Stimulated activated CD8-positive, alpha-beta memory T cell treated with anti-CD3 and anti-CD28 coated beads, Interleukin-2, amount 100 ng/mL, for 48 hours (primary cell): Measurements from ENCODE around the gene PPARGC1A.

Experiments
- DNase-seq, 2 donors: peaks; one replicate each; pipeline ENCODE4 v3.0.0-alpha.2; 2020; ENCODE audit warnings: low read depth in 2 of 2

The PPARGC1A gene, protein sequence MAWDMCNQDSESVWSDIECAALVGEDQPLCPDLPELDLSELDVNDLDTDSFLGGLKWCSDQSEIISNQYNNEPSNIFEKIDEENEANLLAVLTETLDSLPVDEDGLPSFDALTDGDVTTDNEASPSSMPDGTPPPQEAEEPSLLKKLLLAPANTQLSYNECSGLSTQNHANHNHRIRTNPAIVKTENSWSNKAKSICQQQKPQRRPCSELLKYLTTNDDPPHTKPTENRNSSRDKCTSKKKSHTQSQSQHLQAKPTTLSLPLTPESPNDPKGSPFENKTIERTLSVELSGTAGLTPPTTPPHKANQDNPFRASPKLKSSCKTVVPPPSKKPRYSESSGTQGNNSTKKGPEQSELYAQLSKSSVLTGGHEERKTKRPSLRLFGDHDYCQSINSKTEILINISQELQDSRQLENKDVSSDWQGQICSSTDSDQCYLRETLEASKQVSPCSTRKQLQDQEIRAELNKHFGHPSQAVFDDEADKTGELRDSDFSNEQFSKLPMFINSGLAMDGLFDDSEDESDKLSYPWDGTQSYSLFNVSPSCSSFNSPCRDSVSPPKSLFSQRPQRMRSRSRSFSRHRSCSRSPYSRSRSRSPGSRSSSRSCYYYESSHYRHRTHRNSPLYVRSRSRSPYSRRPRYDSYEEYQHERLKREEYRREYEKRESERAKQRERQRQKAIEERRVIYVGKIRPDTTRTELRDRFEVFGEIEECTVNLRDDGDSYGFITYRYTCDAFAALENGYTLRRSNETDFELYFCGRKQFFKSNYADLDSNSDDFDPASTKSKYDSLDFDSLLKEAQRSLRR

DNA sequence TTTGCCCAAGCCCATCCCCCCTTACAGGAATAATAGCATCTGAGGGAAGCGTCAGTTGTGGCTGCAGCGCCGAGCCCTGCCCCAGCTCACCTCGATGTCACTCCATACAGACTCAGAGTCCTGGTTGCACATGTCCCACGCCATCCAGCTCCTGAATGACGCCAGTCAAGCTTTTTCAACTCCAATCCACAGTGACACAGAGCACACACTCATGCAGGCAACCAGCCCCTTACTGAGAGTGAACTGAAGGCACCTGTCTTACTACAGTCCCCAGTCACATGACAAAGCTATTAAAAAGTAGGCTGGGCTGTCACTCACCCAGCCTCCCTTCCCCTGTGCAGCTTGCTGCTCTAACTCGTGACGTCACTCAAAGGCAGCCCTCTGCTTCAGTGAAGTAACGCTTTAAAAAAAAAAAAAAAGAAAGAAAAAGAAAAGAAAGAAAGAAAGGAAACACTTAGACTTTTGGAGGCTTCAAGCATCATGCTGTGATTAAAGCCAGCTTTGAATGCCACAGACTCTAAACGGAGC, at the start of gene PPARGC1A:
PPARGC1A (minus strand) TSS at position 234 of the 528 bp plus-strand sequence; CDS start at position 144, 90 bp downstream.
- no peak for DNase-seq

DNA sequence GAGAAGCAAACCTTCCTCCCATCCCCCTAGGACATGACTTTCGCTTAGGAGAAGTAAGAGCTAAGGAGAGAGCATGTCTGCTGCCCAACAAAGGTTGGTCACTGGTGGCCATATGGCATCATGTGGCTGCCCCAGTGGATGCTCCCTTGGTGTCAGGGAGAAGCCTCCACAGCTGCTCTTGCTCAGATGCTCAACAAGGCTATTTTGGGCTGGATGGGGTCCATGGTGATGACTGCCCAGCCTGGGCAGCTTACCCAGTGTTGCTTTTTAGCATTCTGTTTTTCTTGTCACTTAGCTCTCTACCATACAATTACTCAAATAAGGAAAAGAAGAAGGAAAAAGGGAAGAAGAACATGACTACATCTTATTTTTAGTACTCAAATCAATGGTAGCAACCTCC, 48.9 kb upstream of the PPARGC1A start:
- no peak for DNase-seq

DNA sequence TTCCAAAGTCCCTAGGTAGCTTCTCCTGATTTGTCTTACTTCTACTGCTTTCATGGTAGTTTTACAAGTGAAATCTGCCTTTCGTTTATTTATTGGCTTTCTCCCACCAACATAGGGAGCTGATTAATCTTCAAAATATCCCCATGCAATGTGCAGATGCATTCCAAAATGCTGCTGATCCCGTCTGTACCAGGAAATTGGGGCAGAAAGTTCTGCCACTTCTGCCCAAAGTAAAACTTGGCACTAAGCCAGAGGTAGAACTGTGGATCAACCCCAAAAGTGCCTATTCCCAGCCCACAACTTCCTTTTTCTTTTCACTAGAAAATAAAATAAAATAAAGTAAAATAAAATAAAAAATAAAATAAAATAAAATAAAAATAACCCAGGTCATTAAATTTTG, 47.3 kb upstream of the PPARGC1A start:
- DNase-seq = no peak

DNA sequence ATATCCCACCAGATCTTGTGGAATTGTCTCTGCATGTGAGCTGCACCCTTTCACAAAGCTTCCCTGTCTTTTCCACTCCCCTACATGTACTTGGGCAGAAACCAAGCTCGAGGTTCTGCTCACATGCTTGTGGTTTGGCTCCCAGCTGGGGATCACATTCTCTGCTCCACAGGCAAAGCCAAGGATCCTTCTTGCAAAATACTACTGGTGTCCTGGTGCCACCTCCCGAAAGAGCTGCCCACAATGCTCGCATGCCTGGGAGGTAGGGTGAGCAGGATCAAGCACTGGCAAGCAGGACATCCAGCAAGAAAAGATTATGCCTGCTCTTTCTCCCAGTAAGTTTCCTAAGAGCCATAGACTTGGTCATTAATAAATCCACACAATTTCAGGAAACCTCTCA, 45.1 kb upstream of the PPARGC1A start:
- no peak for DNase-seq

DNA sequence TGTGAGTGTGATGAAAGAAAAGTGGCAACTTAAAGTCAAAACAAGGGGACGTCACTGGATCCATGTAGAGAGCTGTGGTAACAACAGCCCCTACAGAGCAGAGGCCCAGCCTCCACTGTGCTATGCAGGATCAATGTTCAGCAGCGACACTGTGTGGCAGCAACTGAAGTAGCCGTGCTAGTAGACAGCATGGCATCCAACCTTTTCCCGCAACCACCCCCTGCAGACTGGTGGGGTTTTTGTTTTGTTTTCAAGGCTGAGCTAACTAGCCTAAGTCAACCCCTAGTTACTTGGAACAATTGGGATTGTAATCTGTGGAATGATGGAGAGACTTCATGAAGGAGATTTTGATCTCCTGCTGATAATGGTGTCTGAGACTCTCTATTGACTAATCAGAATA, 44.4 kb upstream of the PPARGC1A start:
- DNase-seq = no peak

DNA sequence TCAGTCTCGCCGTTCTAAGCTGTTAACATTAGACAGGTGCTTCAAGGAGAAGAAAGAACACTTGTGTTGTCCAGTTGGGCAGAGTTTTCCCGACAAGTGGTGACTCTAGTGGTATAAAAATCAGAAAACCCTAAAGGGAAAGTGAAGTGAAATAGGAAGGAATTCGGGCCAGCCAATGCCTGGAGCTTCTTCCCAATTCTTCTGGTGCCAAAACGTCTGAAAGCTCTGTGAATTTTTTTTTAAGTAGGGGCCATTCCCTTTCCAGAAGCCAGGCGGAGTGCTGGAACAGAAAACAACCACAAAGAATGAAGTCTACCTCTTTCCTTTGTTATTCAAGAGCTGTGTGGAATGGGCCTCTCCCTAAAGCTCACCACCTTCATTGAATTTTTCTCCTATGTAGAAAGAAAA, 43.1 kb upstream of the PPARGC1A start:
- DNase-seq = no peak

DNA sequence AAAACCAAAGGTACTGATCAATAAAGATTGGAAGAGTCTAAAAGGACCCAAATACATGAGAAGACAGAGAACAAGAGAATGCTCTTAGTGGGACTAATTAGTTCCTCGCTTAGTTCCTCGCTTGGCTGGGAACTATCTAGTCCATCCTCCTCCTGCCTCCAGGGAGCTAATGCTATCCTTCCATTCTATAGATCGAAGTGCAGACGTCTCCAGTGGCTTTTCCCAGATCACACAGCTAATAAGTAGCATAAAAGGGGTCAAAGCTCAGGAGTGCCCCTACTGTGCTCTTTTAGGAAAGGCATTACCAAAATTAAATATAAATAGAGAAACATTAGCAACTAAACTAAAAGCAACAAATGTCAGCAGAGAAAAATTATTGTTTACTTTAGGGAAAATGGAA, 42.3 kb upstream of the PPARGC1A start:
- DNase-seq = no peak

DNA sequence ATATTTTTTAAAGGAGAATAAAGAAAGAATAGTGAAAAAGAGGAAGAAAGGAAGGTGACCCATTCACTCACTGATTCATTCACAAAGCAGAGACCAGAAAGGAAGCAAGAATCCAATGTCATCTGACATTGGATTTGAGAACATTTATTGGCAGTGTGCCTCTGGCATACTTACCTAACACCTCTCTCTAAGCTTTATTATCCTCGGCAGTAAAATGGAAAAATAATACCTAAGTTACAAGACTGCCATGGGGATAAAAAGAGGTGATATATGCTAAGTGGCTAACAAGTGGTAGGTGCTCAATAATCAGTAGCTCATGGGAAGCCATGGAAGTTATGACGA, 41.6 kb upstream of the PPARGC1A start:
- no peak for DNase-seq

DNA sequence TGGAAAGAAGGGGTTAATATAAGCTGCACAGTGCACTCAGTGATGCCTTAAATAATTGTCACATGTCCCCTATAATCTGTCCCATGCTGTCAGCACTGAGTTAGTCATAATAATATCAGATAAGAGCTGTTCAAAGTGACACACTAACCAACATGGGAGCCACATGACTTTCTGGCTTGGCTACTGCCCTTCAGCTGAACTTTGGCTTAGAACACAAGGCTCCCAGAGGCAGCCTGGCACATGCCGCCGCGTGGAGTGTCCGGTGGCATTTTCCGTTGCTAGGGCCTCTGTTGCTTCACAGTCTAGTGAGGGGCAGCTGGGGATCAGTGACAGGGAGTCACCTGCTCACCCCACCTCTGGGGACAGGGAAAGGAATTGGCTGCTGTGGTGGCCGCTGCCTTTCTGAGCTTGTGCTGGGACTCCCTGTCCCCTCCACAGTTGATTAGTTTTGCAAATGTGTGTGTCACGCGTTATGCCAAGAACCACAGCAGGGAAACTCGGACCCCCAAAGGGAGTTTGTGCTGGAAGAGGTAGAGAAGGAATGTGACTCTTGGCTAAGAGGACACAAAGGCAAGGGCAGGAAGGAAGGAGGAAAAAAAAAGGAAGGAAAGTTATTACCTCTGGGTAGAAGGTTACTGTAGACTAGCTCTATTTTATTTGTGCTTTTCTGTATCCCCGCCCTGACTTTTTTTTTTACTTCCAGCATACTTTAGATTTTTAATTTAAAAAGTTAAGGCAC, 41.1 kb upstream of the PPARGC1A start:
- no peak for DNase-seq

DNA sequence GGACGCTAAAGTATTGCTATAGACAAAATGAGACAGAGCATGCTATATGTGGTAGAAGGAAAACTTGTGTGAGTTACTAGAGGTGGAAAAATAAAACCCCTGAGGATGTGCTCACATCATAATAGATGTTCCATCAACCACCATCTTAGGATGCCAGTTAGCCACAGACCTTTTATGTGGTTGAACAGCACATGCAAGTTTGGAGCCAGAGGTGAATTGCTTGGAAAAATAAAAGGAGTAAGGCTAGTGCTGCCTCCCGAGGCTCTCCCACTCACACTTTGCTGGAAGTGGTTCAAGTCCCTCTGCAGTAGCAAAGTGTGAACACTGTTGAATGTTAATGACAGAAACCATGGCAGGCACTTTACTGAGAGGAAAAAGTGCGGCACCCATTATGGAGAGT, 39.4 kb upstream of the PPARGC1A start:
- no peak for DNase-seq

DNA sequence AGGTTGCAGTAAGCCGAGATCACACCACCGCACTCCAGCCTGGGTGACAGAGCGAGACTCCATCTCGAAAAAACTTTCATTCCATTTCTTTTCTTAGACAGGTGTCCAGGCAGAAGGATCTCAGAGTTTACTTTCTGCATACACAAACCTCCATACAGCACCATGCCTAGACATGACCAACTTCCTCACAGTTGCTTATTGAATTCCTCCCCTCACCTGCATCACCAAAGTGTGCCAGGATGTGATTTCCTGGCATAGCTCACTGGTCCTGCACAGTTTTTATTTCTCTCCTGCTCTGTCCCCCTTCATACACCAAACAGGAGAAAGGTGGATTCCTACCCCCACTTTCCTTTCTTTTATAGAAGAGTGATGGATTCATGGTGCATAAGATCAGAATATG, 34.7 kb upstream of the PPARGC1A start:
- no peak for DNase-seq

DNA sequence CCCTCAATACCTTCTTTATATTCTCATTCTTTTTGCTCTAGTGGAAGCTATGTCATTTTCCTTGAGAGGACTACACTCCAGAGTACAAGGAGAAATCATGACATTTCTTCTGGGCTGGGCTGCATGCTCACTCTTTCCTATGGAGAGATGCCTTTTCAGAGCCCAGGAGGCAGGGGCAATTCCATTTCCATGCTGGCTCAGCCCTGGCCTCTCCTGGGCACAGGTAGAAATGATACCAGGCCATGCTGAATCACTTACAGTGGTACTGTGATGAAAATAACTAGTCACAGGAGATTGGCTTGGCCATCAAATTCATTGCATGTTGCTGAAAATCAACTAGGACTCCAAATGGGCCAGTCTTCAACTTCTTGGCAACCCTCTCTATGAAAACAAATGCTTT, 34.0 kb upstream of the PPARGC1A start:
- DNase-seq = no peak

DNA sequence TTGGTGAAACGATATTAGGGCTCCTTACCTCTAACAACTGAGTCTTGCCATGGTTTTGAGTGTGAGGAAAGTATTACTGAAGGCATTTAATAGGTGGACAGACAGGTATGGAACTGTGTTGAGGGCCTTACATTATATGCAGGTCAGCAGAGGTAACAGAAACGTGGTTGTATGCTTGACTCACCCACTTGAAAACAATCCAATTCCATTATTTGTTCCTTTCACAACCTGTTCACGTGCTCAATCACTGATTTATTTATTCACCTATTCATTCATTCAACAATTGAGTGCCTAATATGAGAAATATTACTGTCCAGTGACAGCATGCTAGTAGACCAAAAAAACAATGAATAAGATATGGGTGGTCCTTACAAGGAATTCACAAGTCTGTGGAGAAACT, 33.3 kb upstream of the PPARGC1A start:
- DNase-seq = no peak

DNA sequence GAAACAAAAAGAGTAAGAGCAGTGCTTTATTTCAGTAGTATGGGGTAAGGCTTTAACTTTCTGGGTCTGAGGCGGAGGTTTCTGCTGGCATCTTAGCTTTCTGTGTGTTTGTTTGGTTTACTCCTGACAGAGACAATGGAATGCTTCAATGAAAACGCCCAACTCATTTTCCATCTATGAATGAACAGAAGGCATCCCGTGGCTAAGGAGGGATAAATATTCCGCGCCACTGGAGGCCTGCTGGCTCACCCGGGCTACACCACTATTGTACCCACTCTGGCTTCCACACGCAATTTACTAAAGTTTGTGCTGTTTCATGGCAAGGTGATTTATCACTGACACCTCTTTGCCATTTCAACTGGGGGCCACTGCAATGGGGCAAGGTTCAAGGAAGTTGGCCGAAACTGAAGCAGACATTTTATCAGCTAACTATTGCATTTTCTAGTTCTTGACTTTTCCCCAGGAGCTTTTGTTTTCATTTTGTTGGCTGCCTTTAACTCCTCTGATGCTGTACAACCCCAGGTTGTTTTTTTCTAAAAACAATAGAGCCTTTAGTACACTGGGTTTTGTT, 32.8 kb upstream of the PPARGC1A start:
- no peak for DNase-seq

DNA sequence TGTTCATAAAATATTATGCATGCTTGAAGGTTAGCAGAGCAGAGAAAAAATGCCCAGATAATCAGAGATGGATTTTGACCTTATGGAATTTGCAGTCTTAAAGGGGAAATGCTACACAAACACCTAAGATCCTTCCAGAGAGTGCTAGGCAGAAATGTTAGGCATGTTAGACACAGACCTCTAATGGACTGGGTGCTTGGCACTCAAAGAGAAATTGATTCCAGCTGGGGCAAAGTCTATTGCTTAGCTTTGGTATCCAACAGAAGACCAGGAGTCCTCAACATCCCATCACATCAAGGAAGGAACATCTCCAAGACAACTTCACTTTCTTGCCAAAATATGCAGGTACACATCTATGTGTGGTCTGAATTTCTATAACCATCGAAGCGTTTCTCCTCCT, 32.2 kb upstream of the PPARGC1A start:
- DNase-seq = no peak

DNA sequence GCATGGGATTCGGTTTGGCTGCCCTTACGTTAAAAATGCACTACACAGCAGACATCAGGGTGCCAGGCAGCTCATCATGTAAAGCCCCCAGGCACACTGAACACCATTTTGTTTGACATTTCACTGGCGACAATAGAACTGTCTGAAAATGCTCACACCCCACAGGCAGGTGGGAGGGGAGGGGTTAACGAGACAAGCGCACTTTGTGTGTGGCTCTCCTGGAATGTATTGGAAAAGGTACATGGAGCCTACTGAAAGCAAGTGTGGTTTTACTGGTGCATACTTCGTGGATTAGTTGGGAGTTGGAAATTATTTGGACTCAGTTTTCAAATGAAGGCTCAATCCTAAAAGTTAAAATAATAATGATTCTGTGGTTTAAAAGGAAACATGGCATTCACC, 31.6 kb upstream of the PPARGC1A start:
- no peak for DNase-seq

DNA sequence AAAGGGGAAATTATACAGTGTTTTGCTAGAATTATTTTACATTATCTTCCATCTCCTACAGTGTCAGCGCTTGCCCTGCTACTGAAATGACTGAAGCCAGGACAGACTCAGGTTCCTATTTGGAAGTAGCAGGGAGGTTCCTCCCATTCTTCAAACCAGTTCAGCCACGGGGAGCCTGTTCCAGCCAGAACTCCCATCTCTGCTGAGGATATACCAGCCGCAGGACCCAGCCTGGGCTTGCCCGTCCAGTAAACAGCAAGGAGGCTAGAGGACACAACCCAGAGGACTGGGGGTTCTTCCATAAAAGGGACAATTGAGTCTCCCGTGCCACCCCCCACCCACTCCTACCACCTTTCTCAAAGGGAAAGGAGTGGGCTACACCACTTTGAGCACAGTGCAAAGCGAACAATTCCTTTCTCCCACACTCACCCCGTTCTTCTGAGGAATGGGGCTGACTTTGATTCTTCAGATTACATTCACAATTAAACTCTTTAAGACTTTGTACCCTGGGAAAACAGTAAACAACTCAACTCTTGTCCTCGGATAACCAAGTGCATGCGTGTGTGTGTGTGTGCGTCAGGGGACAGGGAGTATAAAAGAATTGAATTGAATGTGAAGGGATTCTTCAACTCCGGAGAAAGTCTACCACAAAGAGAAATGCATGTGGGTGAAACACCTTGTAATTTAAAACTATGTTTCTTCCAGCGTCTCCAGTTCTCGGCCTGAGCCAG, 31.0 kb upstream of the PPARGC1A start:
- DNase-seq = no peak

DNA sequence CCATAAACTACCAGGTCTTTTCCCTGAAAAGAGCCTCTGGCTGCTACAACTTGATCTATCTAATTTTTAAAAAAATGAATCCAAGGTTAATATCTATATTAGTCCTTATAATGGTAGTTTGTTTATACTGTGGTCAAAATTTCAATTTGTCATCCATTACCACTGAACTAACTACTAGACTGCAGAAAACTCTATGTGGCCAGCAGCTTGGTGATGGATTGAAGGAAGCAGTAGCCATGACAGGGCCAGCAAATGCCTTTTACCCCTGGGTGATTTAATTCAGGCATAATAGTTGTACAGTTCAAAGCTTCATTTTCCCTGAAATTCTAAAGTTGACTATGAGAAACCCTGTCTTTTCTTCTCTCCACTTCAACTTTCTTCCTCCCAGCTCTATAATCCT, 30.4 kb upstream of the PPARGC1A start:
- no peak for DNase-seq

DNA sequence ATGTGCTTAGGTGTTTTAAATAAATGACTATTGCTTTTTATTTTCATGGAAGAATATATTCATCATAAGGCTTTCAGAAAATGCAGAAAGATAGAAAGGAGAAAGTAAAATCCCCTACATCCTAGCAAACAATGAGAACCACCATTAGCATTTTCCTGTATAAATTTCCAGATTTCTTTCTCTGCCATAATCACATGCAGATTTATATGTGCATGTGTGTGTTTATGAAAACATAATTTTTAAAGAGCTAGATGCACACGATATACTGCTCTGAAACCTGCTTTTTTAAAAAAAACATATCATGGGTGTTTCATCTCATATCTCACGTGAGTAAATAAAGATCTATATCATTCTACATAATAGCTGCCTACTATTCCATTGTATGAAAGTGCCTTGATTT, 26.4 kb upstream of the PPARGC1A start:
- DNase-seq = no peak

DNA sequence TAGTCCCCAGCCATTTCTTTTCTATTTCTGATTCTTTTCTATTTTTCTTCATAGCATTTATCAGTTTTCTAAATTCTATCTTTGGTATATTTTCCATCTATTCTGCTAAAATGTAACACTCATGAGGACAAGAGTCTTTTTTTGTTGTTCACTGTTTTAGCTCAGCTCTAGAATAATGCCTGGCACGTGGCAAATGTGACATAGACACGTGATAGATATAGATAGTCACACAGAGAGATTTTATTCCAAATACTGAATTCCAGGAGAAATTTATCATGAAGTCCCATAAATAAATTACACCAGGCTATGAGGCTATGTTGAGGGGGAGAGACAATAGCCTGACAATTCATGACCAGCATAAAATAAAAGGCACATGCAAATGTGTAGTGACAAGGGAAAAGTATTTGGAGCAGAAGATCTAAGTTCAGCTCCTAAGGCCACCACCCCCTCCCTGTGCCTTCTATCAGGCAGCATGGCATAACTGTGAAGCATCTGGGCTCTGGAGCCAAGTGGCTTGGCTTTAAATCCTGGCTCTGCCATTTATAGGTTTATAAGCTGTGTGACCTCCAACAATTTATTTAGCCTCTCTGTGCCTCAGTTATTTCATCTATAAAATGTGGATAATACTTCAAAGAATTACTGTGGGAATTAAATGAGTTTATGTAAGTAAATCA, 25.7 kb upstream of the PPARGC1A start:
- no peak for DNase-seq
